GM23248 (cell line): ENCODE data around the gene KCTD7.

Source experiments
- EZH2 ChIP-seq: fragments of 200-600 bp; sonication (generic); IDR thresholded peaks from 2 replicates; pipeline ENCODE4 v1.6.1; 2018; ENCODE audit warnings: antibody characterized with exemption, mild to moderate bottlenecking; ENCODE audit not compliant: insufficient read depth, poor library complexity, severe bottlenecking
- EZH2phosphoT487 ChIP-seq: fragments of 200-600 bp; sonication (generic); IDR thresholded peaks from 2 replicates; pipeline ENCODE4 v1.6.1; 2018; ENCODE audit warnings: antibody characterized with exemption, moderate library complexity, mild to moderate bottlenecking, low read depth; ENCODE audit not compliant: insufficient read depth

DNA sequence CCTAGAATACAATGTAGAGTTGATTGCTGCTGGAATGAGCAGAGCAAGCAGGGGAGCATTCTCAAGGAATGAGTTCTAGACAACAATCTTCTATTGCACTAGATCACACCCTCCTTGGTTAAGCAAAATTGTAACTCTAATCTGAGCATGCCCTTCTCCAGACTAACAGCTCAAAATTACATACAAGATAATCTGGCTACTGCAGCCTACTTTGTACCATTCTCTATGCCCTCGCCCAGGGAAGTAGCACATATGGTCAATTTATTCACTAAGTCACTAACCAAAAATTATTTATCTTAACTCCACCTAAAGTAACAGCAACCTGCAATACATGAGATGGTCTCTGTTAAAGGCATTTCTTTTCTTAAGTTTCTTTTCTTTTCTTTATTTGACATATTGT, 42.5 kb upstream of the KCTD7 start:
- TF ChIP-seq EZH2: no peak
- no peak for TF ChIP-seq EZH2phosphoT487
